ENCODE measurements around the gene ADCY1.

Gene ADCY1

DNA sequence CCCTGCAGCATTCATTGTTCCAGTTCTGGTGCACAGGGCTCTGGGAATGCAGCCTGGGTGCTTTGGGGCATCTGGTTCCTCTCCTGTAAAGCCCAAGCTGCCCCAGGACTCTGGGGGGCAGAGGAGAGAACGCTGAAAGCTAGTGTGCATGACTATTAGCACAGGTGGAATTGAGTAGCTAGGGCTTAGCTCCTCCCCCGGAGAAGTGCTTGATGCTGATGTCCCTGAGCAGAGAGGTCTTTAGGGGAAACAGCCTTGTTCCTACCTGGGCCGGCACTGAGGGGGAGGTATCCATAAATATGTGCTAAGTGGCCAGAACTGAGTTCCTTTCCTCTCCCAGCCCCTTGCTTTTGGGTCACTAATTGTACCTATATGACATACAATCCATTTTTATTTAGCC lies 3.9 kb downstream of the ADCY1 start:
- no peak for DNase-seq

DNA sequence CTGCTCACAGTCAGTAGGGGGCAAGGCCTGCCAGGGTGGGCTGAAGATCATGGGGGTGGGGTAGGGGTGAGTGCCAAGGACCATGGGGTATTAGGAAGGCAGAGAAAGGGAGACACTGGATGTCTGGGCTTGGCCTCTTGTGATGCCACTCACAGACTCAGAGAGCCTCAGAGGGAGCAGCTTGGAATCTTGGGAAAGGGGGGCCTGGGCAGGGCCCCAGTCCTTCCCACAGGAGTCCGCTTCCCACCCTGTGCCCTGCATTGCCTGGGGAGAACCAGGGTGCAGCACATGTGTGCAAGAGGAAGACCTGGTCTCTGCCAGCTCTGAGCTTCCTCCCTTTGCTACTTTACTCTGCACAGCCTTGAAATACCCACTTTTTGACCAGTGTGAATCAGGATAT lies 4.3 kb downstream of the ADCY1 start:
- DNase-seq, result no peak

DNA sequence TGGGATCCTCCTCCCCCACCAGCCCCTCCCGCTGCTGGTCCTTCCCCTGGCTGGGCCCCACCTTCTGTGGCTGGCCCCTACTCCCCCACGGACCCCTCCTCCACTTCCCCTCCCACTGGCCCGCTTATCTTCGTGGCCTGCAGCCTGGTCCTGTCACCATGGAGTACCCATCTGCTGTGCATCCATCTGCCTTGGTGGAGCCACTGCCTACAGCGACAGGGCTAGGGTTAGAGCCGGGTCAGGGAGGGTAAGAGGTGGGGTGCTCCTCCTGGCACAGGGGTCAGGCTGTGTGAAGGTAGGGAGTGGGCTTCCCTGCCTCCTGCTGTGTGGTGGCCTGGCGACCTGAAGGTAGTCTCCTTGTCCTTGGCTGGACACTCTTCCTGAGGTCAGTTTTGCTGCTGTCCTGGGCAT lies 5.2 kb downstream of the ADCY1 start:
- no peak for DNase-seq

DNA sequence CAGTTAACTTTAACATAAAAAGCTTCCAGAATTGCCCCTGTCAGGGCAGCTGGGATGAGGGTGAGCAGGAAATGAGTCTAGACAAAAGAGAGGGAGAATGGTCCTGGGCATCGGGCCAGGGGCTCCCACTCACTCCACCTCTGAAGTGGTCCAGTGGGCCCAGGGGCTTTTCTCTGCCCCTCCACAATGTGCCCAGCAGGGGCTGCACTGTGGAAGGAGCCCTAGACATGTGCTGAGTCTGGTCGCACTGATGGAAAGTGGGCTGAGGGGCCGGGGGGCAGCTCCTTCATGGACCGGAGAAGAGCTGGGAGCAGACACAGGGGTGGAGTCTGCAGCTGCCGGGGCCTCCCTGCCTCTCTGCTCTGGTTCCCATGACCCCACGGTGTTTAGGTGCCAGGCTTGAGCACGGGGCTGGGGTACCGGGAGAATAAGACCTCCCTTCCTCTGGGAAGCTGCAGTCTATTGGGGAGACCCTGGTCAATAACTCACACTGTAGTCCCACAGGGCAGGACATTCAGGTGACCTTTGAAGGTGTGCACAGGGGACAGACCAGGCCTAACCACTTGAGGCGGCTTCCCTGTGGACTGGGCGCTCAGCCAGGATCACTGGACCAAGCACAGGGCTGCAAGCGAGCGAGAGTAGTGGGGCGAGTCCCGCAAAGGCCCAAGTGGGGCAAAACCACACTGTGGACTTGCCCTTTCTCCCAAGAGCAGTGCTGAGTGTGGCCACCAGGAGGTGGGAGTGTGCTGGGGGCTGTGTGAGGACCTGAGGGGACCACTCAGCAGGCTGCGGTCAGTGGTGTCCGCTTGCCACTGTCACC lies 6.1 kb downstream of the ADCY1 start:
- DNase-seq, result no peak

DNA sequence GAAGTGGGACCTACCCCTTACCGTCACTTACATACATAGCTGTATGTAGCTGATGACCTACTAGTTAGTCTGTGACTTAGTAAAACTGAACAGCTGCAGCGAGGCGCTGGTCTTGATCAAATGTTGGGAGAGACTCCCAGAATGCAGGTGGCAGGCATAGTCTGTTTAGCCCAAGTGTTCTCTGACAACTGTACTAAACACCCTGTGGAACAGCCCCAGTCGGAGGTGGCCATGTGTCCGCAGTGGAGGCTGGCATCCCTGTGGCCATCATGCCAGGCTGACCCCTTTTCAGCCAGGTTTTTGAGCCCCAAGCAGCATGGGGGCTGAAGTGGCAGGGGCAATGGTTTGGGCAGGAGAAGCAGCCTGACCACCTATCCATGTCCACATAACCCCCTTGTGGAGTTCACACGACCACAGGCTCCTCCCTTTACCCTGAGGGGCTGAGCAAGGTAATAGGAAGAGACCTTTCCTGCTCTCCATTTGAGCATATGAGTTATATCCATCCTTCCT lies 7.2 kb downstream of the ADCY1 start:
- no peak for DNase-seq

DNA sequence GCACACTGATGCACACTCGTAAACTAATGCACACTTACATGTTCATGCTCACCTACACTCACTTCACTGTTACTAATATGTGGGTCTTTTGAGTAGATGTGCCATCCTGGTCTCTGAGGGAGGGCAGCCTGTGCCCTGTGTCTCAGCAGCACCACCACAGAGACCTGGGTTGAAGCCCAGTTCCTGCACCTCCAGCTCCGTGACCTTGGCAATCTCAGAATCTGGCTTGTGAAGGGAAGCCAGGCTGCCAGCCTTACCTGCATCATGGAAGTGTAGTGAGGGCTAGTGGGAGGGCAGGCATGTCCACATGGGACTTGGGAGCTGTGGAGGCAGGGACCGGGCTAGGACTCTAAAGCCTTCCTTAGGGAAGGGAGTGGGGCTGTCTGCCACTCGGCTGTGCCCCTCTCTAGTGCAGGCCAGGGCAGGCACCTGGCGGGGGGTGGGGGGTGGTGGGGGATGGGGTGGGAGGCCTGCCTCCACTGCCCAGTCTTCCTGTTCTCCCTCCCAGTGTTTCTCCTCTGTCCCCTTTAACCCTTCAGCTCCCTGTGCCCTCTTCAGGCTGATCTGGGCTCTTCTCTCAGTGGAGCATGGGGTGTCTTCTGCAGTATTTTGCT lies 8.1 kb downstream of the ADCY1 start:
- DNase-seq, result no peak

DNA sequence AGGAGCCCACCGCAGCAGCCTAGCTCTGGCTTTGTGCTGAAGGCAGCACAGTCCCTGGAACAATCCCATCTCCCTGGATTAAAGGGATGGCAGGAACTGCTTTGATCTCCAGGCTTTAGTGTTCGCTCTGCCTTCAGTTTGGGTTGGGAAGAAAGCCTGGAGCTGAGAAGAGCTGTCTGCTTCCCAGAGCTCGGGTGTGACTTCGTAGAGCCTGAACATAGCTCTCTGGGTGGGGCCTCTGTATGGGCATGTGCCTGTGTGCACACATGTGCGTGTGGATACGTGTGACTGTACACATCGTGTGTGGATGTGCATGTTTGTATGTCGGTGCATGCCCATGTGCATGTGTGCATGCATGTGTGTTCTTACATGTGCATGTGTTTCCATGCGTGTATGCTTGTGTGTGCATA lies 8.7 kb downstream of the ADCY1 start:
- DNase-seq, result no peak

DNA sequence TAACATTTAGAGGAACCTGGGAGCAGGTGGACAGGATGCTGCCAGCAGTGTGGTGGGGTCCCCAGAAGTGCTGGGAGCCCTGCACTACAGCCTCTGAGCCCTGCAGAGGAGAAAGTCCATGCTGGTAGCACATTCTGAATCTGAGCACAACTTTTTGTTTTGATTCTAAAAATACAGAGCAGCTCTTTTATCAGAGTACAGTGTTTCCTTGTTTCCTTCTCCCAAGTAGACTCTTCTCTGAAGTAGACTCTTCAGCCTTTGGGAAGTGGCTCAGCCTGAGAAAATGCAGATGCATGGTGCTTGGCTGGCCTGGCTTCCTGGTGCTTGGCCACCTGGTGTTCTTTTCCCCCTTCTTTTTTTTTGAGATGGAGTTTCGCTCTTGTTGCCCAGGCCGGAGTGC lies 9.1 kb downstream of the ADCY1 start:
- DNase-seq, result no peak

DNA sequence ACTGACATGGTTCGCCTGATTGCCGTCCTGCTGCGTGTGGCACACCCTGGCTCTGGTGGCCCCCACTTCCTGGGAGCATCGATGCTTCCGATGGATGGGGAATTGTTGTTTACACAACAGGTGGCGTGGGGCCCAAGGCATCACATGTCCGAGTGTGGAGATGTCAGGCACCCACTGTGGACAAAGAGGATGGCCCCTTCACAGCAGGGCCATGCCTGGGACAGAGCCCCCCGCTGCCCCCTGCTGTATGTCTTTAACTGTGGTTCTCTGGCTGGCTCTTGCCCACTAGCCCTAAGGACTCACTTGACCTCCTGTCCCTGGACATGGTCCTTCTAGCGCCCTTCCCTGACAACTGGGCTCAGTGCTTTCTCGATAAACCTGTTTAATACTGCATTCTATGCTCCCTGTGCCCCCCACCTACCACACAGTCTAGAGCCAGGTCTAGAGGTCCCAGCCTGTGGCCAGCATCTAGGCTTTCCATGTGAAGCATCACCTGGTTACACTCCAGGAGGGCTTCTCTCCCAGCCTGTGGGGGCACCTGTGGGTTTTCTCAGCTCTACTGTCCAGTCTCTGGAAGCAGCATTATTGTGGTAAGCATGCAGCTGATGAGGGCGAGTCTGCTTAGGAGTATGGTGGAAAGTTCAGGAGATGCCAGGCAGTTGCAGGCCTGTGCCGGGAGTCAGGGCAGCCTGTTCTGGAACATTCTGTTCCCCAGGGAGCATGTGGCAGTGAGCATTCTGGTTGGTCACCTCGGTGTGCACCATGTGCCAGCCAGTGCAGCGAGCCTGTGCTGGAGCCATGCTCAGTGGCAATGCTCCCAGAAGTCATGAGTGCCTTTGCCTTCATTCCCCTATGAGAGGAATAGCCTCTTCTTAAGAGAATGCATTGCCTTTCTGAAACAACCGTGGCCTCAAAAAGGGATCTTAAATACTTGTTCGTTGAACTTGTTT lies 10.4 kb downstream of the ADCY1 start:
- no peak for DNase-seq

DNA sequence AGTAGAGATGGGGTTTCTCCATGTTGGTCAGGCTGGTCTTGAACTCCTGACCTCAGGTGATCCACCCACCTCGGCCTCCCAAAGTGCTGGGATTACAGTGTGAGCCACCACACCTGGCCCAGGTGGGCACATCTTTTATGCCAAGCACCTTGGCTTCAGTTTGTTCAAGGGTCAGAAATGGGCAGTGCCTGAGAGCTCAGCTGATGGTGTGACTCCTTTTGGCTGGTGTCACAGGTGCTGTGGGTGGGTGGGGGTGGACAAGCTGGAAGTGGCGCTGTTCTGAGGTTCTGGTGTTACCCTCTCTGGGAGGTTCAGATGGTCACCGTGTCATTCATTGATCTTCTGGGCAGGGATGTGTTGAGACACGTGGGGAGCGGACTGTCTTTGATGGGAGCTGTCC lies 11.5 kb downstream of the ADCY1 start:
- no peak for DNase-seq

DNA sequence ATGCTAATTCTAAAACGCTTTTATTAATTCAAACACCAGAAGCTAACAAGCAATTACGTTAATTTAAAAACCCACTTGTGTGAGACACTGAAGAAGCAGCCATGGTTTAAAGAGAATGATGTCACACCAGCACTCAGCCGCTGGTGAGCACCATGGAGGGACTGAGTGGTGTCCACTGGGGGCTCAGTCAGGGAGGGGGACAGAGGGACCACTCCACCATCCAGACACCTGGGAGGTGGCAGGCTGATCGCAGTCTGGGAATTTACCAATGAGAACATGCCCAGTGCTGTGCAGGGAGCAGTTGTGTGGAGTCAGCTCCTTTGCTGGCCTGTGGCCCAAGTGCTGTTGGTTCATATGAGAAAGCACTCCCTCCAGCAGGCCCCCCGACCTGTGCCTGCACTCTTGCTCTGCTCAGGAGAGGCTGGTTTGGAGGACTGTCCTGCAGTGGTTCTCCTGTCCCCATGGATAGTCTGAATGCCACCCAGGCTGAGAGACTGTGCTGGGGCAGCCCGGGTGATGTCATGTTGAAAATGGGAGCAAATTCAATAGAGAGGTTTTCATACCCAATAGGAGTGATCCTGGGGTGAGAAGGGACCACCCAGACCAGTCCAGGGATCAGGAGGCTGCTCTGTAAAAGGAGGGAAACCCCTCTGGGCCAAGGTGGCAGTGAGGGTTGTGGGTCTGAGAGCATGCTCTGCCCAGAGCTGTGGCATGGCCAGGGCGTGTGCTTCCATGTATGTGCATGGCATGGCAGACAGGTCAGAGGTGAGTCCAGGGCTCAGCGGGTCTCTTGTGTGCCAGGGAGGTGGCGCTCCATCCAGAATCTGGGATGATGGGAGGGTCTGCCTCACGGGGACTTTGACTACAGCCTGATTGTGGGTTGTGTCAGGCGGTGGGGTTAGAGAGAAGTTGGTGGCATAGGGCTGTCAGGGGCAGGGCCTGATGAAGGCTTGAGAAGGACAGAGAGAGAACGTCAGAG lies 12.7 kb downstream of the ADCY1 start:
- DNase-seq, result no peak

DNA sequence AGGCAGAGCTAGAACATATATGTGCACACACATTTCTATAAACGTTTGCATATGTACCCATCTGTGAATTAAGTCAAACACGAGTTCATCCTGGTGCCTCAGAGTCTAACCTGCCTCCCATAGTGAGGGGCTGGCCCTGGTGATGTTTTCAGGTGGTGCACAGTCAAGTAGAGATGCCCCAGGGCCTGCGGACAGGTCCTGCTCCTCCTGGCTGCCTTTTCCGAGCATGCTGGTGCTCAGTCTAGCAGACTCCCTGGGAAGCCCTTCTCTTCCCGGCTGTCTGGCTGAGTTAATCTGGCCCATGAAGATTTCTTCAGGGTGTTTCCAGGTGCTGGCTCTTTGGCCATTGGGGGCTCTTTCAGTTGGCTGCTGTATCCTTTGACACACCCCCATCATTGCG lies 14.3 kb downstream of the ADCY1 start:
- no peak for DNase-seq

DNA sequence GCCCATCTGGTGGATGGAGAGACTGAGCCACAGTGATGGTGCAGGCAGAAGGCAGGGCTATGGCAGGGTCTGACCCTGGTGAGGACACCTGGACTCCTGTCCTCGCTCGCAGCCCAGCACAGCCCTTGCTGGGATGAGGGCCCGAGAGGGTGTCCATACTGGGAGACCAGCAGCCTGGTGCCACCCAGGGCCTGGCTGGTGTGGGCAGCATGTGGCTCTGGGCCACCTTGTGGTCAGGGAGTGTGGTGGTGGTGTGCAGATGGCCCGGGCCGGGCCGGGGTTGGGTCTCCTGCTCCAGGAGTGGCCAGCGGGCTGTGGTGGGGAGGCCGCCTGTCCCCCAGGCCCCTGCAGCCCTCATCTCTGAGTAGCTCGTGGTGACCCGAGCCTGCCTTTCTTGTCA lies 14.9 kb downstream of the ADCY1 start:
- no peak for DNase-seq

DNA sequence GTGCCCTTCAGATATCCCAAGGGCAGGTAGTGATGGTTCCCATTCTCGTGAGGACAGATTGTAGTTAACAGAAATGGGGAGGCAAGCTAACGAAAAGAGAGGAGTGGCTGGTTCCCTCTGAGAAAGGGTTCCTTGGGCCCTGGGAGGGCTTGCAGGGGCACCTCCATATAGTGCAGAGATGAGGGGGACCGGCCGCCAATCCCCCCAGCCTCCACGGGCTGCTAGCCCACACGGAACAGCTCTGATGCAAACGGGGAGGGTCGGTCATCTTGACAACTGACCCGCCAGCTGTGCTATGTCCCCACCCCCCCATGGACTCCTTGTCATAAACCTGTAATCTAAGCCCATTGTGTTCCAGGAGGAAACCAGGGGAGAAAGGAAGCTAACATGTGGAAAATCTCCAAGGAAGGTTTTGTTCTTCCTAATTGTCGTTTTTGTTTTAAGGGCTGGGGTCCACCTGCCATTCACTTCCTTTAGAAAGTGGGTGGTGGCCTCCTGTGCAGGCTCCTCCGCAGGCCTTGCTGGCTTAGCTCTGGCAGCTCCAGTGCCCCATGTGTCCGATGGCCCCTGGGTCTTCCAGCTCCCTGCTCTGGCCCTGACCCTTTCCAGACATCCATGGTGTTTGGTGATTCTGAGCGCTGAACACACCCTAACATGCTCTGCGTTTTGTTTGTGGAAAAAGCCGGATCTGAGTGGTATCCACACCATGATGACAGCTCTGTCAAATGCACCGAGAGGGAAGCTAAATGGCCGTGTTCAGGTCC lies 15.9 kb downstream of the ADCY1 start:
- no peak for DNase-seq

DNA sequence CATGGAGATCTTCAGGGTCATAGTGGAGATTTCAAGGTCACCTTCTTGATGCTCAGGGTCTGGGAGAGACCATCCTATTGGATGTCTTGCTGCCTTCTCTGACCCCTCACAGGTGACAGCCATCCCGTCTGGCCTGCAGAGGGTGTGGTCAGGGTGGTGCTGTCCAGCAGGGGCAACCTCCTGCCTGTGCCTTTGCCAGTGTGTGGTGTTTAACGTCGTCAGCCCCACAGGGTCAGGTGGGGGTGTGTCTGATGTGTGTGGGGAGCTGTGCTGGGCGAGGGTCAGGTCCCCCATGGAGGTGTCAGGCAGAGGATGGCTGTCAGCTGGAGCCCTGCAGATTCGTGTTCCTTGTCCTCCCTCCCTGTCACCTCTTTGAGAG lies 16.5 kb downstream of the ADCY1 start:
- no peak for DNase-seq

DNA sequence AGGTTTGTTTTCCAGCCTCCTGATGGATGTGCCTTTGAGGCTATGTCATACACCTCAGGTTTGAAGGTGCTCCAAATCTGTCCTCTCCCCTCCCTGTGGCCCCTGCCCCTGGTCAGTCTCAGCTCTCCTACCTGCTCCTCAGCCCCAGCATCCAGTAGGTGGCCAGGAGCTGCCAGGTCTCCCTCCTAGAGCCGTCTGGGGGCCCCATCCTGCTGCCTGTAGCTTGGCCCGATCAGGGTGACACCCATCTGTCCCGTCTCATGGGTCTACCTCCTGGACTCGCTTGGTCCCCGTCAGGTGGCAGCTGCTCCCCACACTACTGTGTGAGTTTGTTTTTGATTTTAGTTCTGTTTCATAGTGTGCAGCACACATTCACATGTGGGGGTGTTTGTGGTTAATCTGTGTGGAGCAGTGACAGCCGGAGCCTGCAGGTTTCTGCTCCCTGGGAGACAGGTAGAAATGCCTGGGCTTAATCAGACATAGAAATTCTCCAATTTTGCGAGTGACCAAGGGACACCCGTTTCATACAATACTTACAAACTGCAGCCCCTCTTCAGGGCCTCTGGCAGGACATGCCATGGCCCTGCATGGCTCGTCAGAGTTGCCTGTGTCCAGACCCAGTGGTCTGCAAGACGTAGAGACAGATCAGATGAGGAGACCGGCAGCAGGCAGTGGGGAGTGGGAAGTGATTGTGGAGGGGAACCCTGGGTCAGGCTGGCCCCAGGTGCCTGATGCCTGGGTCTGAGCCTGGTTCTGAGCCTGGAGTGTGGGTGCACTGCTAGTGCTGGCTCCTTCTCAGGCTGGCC lies 17.1 kb downstream of the ADCY1 start:
- no peak for DNase-seq

DNA sequence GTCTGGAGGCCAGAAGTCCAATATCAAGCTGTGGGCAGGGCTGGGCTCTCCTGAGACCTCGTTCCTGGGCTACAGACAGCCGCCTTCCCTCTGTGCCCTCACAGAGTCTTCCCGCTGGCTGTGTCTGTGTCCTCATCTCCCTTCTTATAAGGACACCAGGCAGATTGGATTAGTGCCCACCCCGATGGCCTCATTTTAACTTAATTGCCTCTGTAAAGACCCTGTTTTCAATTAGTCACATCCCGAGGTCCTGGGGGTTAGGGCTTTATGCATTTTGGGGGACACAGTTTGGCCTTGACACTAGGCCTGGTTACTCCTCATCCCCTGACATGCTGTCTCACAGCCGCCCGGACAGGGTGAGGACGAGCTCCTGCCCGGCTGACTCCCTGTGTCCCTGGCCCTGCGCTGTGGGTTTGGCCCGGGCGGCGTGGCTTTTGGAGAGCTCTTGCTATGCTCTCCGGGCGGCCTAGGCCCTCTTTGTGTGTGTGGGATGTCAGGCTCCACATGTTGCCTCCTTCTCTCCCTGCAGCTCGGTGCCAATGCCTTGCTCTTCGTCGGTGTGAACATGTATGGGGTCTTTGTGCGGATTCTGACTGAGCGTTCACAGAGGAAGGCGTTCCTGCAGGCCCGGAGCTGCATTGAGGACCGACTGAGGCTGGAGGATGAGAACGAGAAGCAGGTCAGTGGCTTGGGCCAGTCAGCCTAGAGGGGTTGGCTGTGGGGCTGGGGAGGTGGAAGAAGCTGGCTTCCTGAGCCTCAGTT lies 18.2 kb downstream of the ADCY1 start:
- no peak for DNase-seq

DNA sequence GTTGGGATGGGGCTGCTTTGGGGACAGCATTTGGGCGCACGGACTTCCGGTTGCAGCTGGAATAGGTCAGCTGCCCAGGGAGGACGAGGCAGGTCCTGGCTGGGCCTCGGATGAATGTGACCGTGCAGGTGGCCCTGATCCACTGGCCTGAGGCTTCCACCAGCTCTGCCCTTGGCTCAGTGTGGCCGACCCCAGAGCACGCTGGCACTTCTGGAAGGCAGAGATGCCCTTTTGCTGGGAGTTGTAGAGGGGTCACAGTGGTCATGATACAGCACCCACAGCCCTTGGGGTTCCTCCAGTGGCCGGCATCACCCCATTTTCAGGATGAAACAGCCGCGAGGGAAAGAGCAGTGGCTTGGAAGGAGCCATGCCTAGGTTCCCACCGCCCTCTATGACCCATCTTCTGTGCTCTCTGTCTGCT lies 19.0 kb downstream of the ADCY1 start:
- no peak for DNase-seq

DNA sequence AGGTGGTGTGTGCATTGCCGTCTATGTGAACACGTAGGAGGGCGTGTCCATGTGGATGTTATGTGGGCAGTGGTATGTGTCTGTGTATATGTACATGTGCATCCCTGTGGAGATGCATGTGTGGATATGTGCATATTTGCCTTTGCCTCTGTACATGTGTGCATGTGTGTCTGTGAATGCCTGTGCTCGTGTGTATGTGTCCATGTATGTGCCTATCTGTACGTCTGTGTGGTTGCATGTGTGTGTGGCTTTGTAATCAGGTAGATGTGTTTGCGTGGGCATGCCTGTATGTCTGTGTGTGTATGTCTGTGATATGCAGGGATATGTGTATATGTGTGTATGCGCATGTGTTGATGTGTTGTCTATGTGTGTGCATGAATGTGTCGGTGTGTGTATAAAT lies 19.7 kb downstream of the ADCY1 start:
- no peak for DNase-seq
